ENCODE measurements around the gene TRAM2. TPM values are rescaled to one million over a fixed set of nuclear protein-coding genes. Genes with fewer than 3 reads are reported as not detected.

The TRAM2 gene
- polyA plus RNA-seq, 3 donors = 4.5 to 13.6 (median 12.9) TPM

DNA sequence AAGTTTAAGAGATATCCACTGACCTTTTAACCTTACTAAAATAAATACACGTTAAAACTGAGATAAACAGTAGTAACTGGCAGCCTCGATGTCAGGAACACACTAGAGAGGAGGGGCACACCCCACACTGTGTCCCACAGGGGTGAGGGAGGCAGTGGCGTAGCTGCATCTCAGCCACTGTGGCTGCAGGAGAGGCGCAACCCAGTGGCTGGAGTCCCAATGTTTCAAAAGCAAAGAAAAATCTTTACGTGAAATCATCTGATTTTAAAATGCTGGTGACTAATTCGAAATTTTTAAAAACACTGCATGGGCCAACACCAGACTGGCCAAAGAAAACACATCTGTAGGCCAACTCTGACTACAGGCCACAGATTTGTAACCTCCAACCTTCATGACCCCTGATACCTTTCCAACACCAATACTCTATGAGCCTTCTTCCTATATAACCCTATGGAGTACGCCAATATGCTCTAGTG, 54.7 kb downstream of the TRAM2 start:
- H3K27ac ChIP-seq (ENCODE audit: low read depth, low read length) = no peak overlapping the region
- WGBS, 3 donors = 44 to 55% (median 50%) methylated on average over 7 of the region's 7 CpGs

DNA sequence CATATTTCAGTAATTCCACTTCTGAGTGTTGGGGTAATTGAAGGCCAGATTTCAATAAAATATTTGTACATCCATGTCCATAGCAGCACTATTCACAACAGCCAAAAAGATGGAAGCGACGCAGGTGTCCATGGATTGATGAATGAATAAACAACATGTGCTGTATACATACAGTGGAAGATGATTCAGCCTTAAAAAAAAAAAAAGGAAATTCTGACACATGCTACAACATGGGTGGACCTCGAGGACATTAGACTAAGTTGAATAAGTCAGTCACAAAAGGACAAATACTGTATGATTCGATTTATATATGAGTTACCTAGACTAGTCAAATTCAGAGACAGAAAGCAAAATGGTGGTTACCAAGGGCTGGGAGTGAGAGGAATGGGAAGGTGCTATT, 57.2 kb downstream of the TRAM2 start:
- WGBS, 3 donors = 87 to 93% (median 89%) methylated on average over 4 of the region's 4 CpGs
- no peak overlapping the region for H3K27ac ChIP-seq (ENCODE audit: low read depth, low read length)

DNA sequence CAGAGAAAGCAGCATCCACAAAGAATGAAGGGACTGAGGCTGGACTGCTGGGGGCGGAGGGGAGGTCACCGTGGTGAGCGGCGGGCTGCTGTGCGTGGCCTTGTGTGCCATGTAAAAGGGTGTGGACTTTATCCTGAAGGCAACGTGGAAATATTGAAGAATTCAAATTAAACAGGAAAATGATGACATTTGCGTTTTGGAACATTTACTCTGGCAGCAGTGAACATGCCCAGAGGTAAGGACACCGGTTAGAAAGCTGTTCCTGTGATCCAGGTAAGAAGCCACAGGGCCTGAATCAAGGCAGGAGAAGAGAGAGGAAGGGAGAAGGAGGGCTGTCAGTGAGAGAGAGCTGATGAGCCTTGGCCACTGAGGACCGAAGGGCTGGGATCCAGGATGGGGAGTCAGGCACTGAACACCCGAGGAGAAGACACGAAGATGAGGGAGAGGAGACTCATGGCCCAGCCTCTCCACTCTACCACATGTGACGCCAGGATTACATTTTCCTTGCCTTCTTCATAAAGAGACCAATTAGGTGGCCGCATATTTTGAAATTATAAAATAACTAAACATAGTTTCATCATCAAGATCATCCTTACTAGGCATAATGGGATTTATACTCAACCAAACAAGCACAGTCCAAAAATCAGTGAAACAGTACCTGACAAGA, 58.4 kb downstream of the TRAM2 start:
- peak overlapping the region; percentile 19 for H3K27ac ChIP-seq (ENCODE audit: low read depth, low read length)
- 80 to 88% (median 87%) methylated on average over 12 to 13 of the region's 13 CpGs for WGBS, 3 donors

DNA sequence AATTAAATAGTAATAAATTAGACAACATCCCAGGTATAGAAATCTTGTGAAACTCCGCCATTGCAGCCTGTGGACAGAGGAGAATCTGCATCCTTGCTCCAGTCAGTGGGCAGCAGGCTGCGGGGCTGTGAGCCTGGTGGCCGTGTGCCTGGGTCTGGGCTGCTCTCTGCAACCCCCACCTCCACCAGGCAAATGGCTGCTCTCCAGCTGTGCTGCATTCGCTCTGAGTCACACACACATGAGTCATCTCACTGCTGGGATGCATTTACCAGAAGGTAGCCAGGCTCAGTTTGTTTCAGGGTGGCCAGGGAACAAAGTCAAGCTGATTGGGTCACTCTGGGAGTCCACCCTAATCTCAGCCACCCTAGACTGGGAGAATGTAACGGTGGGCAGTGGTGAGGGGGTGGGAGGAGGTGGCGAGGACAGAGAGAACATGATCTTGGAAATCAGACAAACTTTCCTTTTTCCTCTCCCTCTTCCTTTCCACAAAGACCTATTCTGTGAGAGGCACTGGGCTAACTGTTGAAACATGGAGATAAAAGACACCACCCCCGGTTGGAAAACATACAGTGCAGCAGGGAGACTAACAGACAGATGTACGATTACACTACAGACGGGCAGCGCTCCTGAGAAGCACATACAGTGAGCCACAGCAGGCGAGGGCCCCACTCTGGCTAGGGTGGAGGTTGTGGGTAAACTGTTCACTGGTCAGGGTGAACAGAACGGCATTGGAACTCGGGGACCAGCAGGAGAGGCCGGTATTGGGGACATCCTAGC, 59.2 kb downstream of the TRAM2 start:
- H3K27ac ChIP-seq (ENCODE audit: low read depth, low read length) = peak overlapping the region; percentile 19
- 54 to 68% (median 56%) methylated on average over 14 of the region's 14 CpGs for WGBS, 3 donors

DNA sequence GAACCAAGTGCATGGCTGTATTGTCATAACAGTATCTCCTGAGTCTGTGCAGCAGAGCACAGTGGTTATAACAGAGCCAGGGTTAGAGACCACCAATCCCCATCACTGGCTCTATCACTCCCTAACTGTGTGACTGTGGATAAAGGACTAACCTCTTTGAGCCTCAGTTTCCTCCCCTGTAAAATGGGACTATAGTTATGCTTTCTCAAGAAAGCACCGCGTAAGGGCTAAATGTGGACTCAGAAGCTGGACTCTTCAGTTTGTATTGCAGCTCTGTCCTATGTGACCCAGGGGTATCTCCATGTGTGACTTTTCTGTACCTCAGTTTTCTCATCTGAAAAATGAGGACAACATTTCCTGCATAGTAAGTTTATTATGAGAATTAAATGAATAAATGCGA, 59.9 kb downstream of the TRAM2 start:
- no peak overlapping the region for H3K27ac ChIP-seq (ENCODE audit: low read depth, low read length)
- 93 to 100% (median 98%) methylated on average over 3 of the region's 3 CpGs for WGBS, 3 donors

DNA sequence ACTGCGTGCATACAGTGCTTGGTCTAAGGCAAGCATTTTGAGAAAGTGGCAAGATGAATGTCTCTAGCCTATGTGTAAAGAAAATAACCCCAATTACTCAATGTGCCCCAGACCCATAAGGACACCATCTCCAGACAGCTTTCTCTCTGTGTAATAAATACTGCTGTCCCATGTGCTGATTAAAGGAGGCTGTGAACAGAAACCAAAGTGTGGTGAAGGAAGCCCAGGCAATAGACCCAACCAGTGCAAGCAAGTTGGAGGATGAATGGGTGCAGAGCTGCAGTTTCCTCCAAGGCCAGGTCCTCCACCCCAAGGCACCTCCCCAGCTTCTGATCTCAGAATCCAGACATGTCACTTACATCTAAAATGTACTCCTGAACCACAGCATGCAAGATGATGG, 60.6 kb downstream of the TRAM2 start:
- 92 to 96% (median 94%) methylated on average over 1 of the region's 1 CpG for WGBS, 3 donors
- H3K27ac ChIP-seq (ENCODE audit: low read depth, low read length) = no peak overlapping the region

DNA sequence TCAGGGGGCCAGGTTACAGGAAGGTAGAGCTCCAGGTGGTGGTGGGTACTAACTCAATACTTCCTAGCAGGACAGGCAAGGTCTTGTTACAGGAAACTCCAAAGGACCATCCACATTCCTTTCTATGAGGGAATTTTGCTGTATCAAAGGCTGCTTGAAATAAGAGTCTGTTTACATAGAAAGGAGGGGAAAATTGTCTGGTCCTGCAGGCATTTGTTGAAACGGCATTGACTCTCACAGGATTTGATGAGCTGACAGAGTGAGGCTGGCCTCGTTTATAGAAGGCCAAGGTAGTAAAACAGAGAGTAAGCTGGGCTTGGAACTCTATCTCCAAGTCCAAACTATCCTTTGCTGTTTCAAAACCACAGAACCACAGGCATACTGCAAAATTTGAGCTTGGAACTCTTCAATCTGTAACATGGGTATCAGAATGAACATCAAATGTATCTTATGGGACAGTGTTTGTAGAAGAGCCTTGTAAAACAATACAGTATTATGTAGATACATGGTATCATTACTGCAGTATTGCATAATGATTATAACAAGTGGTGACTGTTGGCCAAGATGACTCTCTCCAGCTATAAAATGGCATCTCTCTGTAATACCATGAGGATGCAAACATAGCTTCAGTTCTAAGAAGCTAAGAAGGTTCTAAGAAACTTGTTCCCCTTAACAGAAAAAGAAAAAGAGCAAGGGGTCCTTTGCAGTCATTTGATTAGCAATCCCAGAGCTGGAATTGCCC, 61.5 kb downstream of the TRAM2 start:
- WGBS, 3 donors = 55 to 72% (median 68%) methylated on average over 2 of the region's 2 CpGs
- H3K27ac ChIP-seq (ENCODE audit: low read depth, low read length) = peak overlapping the region; percentile 77

DNA sequence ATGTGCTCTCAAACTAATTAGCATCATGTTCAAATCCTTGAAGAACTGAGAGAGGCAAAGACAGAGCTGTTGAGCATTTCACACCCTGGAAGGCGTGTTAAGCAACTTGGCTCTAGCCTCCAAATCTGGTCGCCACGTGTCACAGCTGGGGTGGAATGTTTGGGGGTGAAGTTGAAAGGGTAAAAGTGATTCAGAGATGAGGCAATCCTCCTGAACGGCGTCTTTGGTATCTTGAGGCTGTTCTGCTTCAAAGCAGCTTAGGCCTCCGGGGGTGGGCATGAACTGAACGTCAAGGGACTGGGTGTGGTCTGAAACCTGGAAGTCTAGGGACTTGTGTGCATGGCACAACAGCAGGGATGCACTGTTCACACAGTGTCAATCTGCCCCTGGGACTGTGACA, 62.3 kb downstream of the TRAM2 start:
- no peak overlapping the region for H3K27ac ChIP-seq (ENCODE audit: low read depth, low read length)
- 41 to 77% (median 49%) methylated on average over 7 of the region's 7 CpGs for WGBS, 3 donors

DNA sequence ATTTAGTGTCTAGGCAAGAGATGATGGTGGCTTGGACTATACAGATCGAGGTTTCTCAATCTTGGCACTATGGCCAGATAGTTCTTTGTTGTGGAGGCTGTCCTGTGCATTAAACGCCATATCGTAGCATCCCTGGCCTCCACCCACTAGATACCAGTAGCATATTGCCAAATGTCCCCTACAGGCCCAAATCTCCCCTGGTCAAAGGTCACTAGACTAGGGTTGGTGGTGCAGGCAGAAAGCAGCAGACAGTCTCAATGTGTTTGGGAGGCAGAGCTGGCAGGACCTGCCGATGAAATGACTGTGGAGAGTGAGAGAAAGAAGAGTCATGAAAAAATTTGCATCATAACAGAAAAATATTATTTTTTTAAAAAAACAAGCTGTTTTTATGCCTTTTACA, 63.0 kb downstream of the TRAM2 start:
- WGBS, 3 donors = 68 to 83% (median 72%) methylated on average over 4 of the region's 4 CpGs
- H3K27ac ChIP-seq (ENCODE audit: low read depth, low read length) = no peak overlapping the region

DNA sequence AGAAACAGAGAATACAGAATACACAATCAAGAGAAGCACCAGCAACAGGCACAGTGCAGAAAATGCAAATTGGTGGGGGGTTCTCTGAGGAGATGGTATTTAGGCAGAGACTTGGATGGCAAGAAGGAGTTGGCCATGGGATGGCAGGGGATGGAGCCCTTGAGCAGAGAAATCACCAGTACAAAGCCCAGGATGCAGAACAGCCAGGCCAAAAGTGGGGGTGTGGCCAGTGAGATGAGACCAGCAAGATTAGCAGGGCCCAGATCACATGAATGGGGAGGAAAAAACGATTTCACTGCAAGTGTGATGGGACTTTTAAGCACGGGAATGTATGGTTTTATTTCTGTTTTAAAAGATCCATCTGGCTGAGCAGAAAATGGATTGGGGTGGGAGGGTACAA, 63.4 kb downstream of the TRAM2 start:
- 53 to 68% (median 67%) methylated on average over 2 of the region's 2 CpGs for WGBS, 3 donors
- no peak overlapping the region for H3K27ac ChIP-seq (ENCODE audit: low read depth, low read length)

DNA sequence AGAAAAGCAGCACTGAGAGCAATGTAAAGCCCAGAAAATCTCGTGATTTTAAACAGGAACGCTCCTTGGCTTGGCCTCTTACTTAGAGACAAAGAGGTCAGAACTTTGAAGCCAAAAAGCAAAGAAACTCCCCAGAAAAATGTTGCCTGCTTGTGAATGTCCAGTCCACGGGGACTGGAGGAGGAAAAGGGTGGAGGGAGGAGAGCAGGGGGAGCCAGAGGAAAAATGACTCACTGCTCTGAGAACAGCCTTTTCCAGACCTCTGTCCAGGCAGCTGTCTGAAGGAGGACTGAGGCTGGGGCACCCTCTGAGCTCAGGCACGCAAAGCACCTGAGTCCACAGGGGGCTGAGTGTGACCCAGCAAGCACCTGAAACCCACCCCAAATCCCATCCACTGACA, 64.7 kb downstream of the TRAM2 start:
- WGBS, 3 donors = 41 to 76% (median 45%) methylated on average over 4 of the region's 4 CpGs

DNA sequence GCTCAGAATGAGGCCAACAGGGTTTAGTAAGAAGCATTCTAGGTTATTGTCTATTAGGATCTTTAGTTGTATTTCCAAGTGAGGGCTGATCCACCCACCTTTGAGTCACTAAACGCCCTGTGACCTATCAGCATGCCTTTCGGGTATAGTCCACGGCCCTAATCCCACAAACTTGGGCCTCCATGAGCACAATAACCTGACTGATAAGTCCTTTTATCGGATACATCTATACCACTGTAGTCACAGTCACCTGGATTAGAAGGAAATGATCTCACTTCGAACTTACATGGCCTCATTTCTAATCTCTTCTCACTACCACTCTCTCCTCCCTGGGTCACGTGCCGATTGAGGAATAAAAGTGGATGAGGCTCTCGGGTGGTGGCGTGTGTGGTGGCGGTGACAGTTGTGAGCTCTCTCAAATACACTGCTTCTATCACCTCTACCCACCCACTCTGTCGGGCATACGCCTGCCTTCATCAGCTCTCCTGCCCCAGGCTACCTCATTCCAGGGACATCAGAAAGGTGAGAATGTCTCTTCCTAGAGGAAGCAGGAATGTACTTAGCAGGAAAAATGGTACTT, 65.2 kb downstream of the TRAM2 start:
- WGBS, 3 donors = 57 to 78% (median 69%) methylated on average over 12 of the region's 12 CpGs
- no peak overlapping the region for H3K27ac ChIP-seq (ENCODE audit: low read depth, low read length)

More for the DNA sequence above, 64.7 kb downstream of the TRAM2 start:
- H3K27ac ChIP-seq (ENCODE audit: low read depth, low read length) = no peak overlapping the region

DNA sequence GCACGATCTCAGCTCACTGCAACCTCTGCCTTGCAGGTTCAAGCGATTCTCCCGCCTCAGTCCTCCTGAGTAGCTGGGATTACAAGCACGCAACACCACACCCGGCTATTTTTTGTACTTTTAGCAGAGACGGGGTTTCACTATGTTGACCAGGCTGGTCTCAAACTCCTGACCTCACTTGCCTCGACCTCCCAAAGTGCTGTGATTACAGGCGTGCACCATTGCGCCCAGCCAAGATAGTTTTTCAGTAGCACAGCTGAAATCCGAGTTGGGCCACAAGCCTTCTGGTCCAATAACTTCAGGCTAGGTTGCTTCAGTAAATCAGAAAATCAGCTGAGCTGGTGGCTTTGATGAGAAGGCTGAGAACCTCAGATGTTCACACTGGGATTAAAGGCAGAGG, 65.7 kb downstream of the TRAM2 start:
- 79 to 91% (median 86%) methylated on average over 10 of the region's 10 CpGs for WGBS, 3 donors
- H3K27ac ChIP-seq (ENCODE audit: low read depth, low read length) = no peak overlapping the region

DNA sequence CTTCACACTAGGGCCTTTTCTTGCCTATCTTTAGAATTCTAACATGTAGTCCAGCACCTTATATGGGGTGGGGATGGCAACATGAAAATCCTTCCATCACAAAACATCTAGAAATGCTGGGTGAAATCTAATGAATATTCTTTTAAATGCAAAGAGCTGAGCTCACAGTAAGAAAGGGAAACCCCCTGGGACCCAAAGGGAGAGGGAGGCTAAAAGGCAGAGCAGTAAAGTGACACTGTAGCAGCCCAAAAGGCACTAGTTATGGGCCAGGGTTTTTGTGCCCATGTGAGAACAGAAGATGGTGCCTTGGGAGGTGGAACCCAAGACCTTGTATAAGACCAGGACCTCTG, 66.7 kb downstream of the TRAM2 start:
- no peak overlapping the region for H3K27ac ChIP-seq (ENCODE audit: low read depth, low read length)

DNA sequence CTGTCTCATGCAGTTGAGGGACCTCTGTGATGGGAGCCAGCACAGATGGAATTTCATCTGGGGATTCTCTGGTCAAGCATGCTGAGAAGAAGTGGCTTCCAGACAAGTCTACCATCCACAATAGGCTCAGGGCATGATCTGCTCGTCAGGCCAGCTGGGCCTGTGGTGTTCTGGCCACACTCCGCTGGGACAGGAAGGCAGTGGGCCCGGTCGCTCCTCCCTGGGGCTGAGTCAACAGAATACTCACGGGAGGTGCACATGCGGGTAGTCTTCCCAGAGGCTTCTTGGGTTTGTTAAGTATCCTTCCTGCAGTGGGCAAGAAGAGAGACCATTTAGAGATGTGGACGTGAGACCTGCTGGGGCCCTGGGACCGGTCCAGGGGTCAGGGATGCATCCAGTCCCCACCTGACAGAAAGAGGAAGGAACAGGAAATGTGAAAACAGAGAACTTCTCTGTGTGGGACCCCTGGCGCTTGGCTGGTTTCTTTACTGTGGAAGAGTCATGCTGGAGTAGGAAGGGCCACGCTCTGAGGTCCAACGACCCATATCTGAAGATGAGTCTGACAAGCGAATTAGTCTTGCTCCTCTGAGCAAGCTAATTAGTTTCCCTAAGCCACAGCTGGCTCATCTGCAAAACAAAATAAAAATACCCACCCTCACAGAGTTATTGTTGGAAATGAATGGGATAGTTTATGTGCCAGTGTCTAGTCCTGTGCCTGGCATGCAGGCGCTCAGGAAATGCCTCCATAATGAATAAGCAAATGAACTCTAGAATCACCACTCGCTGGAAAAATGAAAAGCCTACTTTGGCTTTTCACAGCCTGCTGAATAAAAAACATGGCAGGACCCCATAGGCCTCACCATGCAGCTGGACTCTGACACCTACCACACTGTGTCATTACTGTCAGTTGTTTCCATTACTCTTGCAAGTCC, 67.3 kb downstream of the TRAM2 start:
- WGBS, 3 donors = 91 to 95% (median 93%) methylated on average over 14 of the region's 14 CpGs
- H3K27ac ChIP-seq (ENCODE audit: low read depth, low read length) = no peak overlapping the region

DNA sequence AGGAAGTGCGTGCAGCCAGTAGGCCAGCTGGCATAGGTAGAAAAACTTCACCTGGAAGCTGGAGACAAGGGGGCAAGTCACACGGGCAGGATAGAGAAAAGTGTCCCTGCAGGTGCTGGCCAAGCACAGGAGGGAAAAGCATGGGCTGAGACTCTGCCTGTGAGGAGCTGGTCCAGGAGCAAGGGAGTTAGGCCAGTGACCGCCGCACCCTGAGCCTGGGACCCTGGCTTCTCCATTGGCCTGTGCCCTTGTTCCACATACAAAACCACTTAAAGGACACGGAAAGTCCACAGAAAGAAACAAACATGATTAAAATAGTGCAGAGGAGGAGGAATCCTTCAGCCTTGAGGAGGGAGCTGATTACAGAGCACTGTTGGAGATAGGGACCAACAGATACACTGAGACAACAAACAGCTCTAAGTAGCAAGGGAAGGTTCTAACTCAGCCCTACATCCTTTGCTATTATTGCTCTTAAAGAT, 68.6 kb downstream of the TRAM2 start:
- 87 to 94% (median 93%) methylated on average over 5 of the region's 5 CpGs for WGBS, 3 donors
- no peak overlapping the region for H3K27ac ChIP-seq (ENCODE audit: low read depth, low read length)

DNA sequence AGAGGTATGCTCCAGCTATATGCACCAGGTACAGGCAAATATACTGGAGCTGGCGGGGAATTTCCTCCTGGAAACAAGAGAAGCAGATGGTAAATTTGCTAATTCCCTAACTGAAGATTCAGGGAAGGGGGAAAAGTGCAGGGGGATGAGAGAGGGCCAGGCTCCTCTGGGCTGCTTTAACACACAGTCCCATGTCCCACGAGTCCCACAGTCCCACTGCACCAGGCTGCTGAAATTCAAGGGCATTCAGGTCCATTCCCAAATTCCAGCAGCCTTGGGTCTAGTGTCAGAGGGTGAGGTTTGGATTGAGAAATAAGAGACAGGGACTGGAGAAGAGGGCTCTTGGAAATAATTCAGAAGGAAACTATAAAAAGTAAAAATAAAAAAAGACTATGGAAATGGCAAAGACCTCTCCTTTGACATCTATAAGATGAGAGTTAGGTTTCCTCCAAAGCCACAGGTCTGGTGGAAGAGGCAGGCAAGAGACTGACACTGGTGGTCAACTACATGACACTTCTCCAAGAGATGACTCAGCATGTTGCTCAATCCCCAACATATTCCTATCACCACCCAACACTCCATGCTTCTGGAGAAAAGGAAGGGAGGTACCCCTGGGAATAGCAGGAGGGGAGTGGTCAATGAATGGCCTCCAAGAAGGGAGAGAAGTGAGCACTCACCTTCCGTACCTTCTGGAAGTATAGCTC, 69.2 kb downstream of the TRAM2 start:
- H3K27ac ChIP-seq (ENCODE audit: low read depth, low read length) = no peak overlapping the region
- WGBS, 3 donors = 87 to 95% (median 87%) methylated on average over 3 of the region's 3 CpGs

Data from adipose tissue (tissue), 3 donors.